Activated T-helper 2 cell treated with anti-CD3 and anti-CD28 coated beads, Interferon-gamma antibody, Interleukin-2, Interleukin-4, amounts not matched to agents 10 μg/mL and 5 μg/mL and 100 μg/mL, durations not matched to agents 14 hours and 24 hours and 36 hours (primary cell): ENCODE results near the gene VAMP1. TPM values are rescaled to one million over a fixed set of nuclear protein-coding genes. Genes with fewer than 3 reads are reported as not detected.

Experiments
- DNase-seq: peaks from one replicate; pipeline ENCODE4 v3.0.0; 2021; ENCODE audit warnings: low spot score
- H3K27ac Mint-ChIP-seq: one replicate; pipeline ENCODE4 v1.8.0; 2021; ENCODE audit warnings: mixed read lengths
- H3K27me3 Mint-ChIP-seq: one replicate; pipeline ENCODE4 v1.8.0; 2021; ENCODE audit warnings: low read depth, mixed read lengths
- H3K36me3 Mint-ChIP-seq: one replicate; pipeline ENCODE4 v1.8.0; 2021; ENCODE audit warnings: low read depth, mixed read lengths
- H3K4me1 Mint-ChIP-seq: one replicate; pipeline ENCODE4 v1.8.0; 2021; ENCODE audit warnings: low read depth, mixed read lengths
- H3K4me3 Mint-ChIP-seq: one replicate; pipeline ENCODE4 v1.8.0; 2021; ENCODE audit warnings: low read depth, mild to moderate bottlenecking, moderate library complexity, mixed read lengths
- H3K9me3 Mint-ChIP-seq: one replicate; pipeline ENCODE4 v1.8.0; 2021; ENCODE audit warnings: mixed read lengths
- intact Hi-C: fragments of 100-400 bp; cut with micrococcal nuclease; formaldehyde crosslinking; loops from one replicate; pipeline ENCODE4 v1.15.1; 2023
- total RNA-seq: library from RNA; stranded (reverse); gene quantifications from 2 replicates; pipeline ENCODE4 v1.2.3, GENCODE V29; 2022

Gene VAMP1
- total RNA-seq, 1 donor from 2014 or later: 38.7 TPM

DNA sequence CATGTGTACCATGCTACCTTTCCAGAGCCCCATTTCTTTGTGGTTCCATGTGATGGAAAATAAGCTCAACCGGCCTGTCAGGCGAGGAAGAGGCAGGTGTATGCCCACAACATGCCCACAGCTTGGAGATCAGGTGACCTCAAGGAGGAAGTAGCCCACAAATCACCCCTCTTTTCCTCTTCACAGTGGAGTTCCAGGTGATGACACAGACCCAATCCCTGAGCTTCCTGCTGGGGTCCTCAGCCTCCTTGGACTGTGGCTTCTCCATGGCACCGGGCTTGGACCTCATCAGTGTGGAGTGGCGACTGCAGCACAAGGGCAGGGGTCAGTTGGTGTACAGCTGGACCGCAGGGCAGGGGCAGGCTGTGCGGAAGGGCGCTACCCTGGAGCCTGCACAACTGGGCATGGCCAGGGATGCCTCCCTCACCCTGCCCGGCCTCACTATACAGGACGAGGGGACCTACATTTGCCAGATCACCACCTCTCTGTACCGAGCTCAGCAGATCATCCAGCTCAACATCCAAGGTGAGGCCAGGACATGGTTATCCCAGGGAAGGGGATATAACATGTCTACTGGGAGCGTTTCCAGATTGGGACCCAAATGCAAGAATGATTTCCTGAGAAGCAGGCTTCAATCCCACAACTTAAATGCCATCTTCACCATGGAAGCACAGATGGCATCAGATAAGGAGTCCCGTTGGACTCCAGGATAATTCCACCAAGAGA lies 13.1 kb downstream of the VAMP1 start:
- peak overlapping the region; percentile 35 for H3K27ac Mint-ChIP-seq
- H3K36me3 Mint-ChIP-seq: peaks cover 92% of the 10 kb centered on the region
- intact Hi-C loops: no loop called here
- H3K9me3 Mint-ChIP-seq: no peaks in the 10 kb centered on the region
- no peaks in the 10 kb centered on the region for H3K27me3 Mint-ChIP-seq
- H3K4me1 Mint-ChIP-seq: peaks cover 59% of the 10 kb centered on the region
- DNase-seq: no peak
- no peak overlapping the region for H3K4me3 Mint-ChIP-seq

DNA sequence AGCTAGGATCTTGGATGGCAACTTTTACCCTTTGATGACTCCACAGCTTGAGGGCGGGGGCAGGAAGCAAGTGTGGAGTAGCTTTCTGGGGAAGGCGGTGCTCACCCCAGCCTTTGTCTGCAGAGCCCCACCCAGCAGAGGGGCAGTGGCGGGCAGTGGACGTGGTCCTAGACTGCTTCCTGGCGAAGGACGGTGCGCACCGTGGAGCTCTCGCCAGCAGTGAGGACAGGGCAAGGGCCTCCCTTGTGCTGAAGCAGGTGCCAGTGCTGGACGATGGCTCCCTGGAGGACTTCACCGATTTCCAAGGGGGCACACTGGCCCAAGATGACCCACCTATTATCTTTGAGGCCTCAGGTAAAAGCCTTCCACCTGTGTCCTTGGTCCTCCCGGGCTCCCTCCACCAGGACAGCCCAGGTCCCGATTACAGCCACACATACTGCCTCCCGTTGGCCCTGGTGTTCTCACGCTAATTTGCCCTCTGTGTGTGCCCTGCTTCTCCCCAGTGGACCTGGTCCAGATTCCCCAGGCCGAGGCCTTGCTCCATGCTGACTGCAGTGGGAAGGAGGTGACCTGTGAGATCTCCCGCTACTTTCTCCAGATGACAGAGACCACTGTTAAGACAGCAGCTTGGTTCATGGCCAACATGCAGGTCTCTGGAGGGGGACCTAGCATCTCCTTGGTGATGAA lies 17.4 kb downstream of the VAMP1 start:
- intact Hi-C loops: loop anchor here (1.0 to 2.0 kb wide), 4 partner anchors 9 to 40 kb away; partner anchors contain the start of gene MRPL51
- Mint-ChIP-seq H3K27me3 (no peaks in the 10 kb centered on the region), H3K4me3 (peak overlapping the region; percentile 92), H3K9me3 (no peaks in the 10 kb centered on the region), H3K4me1 (peaks cover 48% of the 10 kb centered on the region), H3K36me3 (peaks cover 66% of the 10 kb centered on the region), H3K27ac (peak overlapping the region; percentile 92)
- no peak for DNase-seq

DNA sequence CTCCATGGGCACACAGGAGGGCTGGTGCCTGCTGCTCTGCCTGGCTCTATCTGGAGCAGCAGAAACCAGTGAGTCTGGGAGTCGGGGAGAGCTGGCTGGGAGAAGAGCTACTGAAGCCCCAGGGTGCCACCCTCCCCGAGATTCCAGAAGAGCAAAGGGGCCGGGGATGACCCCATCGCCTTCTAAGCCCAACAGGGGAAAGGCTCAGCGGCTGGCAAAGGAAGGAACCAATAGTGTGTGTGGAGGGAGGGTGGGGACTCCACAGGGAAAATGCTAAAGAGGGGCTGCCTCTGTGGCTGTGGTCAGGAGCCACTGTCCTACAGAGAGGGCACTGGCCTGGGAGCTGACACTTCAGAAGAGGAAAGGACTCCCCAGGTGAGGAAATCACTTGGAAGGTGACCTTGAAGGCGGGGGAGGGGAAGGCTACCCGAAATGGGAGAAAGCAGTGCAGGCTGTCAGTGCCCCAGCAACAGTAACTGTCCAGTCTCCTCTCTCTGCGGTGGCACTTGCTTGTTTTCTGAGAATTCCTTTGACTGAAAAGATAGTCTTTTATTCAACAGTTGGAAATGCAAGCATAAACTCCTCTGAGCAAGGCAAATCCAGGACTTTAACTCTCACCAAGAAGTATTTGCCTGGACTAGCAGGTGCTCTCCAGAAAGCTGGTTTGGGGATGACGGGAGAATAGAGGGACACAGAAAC lies 18.1 kb downstream of the VAMP1 start:
- Mint-ChIP-seq H3K4me1 (peaks cover 53% of the 10 kb centered on the region), H3K9me3 (no peaks in the 10 kb centered on the region), H3K27ac (peak overlapping the region; percentile 92), H3K27me3 (no peaks in the 10 kb centered on the region), H3K4me3 (peak overlapping the region; percentile 92), H3K36me3 (peaks cover 68% of the 10 kb centered on the region)
- intact Hi-C loops: loop anchor here (1.0 to 2.0 kb wide), 4 partner anchors 10 to 41 kb away; partner anchors contain the start of gene MRPL51
- DNase-seq: no peak

DNA sequence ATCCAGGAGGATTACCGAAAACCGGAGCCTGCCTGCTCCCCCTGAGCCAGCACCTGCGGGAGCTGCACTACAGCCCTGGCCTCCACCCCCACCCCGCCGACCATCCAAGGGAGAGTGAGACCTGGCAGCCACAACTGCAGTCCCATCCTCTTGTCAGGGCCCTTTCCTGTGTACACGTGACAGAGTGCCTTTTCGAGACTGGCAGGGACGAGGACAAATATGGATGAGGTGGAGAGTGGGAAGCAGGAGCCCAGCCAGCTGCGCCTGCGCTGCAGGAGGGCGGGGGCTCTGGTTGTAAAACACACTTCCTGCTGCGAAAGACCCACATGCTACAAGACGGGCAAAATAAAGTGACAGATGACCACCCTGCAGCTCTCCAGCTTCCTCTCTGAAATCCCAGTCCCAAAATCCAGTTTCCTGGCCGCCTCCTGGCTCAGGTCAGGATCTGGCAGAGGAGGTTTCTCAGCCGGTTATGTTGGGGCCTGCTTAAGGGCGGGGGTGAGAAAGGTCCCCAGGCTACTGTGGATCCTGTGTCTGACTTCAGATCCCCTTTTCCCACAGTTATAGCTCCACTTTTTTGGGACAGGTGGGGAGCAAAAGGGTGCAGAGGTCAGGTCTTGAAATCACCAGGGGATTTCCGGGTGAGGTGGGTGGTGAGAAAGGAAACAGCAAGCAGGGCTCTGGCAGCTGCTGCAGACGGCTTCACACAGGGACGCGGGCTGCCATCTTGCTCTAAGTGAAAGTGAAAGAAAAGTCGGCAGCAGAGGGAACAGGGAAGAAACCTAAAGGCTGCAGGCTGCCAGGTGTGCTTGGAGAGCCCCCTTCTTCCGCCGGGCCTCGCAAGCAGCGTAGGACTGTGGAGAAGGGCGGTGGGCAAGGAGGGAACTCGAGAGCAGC lies 18.9 kb downstream of the VAMP1 start, which contains the start of gene TAPBPL:
TAPBPL (plus strand) TSS at position 695 of the 897 bp plus-strand sequence. CDS start 207 bp downstream, outside the sequence.
- H3K27me3 Mint-ChIP-seq: no peaks in the 10 kb centered on the region
- DNase-seq: peak; percentile 78
- H3K36me3 Mint-ChIP-seq: peaks cover 67% of the 10 kb centered on the region
- H3K4me3 Mint-ChIP-seq: peak within 1 kb of the TSS; percentile 92
- no peaks in the 10 kb centered on the region for H3K9me3 Mint-ChIP-seq
- intact Hi-C loops: loop anchor here (1.0 to 2.0 kb wide), 5 partner anchors 8 to 42 kb away; partner anchors contain the start of gene MRPL51
- peak within 1 kb of the TSS; percentile 92 for H3K27ac Mint-ChIP-seq
- peaks cover 54% of the 10 kb centered on the region for H3K4me1 Mint-ChIP-seq

DNA sequence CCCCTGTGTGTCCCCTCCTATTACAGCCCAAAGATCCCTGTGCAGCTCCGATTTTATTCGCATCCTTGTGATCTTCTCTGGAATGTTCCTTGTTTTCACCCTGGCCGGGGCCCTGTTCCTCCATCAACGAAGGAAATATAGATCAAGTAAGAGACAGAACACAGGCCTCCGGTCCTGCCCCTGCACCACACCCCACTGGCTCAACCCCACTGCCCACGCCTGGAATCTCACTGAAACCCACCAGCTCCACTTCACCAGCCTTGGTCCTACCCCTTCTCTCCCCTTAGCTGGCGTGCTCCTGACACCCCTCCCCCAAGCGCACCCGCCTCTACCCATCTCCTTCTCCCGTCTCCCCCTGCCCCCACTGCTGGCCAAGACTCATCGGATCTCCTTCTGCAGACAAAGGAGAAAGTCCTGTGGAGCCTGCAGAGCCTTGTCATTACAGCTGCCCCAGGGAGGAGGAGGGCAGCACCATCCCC lies 19.6 kb downstream of the VAMP1 start:
- Mint-ChIP-seq H3K27ac (peak overlapping the region; percentile 92), H3K4me1 (peaks cover 58% of the 10 kb centered on the region), H3K4me3 (peak overlapping the region; percentile 92), H3K27me3 (no peaks in the 10 kb centered on the region), H3K9me3 (no peaks in the 10 kb centered on the region), H3K36me3 (peaks cover 65% of the 10 kb centered on the region)
- intact Hi-C loops: loop anchor here (1.0 kb wide), 1 partner anchor 8 kb away; no protein-coding TSS in a partner anchor
- DNase-seq: no peak

DNA sequence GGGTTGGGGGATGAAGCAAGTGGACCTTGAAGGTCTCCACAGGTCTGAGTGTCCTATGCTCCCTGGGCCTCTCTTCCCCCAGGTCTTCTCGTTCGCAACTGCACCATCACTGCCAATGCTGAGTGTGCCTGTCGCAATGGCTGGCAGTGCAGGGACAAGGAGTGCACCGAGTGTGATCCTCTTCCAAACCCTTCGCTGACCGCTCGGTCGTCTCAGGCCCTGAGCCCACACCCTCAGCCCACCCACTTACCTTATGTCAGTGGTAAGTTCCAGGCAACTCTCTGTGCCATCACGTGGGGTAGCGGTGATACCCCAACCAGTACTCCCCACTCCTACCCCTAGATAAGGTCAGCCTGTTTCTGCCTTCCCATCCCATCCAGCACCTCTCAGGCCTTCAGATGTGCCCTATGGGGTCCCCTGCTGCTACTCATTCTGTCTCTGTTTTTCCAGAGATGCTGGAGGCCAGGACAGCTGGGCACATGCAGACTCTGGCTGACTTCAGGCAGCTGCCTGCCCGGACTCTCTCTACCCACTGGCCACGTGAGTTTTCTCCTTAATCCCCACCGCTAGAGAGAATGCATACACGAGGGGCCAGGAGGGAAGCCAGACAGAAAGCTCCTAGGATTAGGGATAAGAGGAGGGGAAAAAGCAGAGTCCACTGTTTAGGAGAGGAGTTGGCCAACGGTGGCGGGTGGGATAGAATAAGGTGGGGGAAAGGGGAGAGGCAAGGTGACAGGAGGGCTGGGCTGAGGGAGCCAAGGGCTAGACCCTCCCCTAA lies 20.2 kb downstream of the VAMP1 start:
- DNase-seq: no peak
- intact Hi-C loops: no loop called here
- H3K36me3 Mint-ChIP-seq: peaks cover 65% of the 10 kb centered on the region

DNA sequence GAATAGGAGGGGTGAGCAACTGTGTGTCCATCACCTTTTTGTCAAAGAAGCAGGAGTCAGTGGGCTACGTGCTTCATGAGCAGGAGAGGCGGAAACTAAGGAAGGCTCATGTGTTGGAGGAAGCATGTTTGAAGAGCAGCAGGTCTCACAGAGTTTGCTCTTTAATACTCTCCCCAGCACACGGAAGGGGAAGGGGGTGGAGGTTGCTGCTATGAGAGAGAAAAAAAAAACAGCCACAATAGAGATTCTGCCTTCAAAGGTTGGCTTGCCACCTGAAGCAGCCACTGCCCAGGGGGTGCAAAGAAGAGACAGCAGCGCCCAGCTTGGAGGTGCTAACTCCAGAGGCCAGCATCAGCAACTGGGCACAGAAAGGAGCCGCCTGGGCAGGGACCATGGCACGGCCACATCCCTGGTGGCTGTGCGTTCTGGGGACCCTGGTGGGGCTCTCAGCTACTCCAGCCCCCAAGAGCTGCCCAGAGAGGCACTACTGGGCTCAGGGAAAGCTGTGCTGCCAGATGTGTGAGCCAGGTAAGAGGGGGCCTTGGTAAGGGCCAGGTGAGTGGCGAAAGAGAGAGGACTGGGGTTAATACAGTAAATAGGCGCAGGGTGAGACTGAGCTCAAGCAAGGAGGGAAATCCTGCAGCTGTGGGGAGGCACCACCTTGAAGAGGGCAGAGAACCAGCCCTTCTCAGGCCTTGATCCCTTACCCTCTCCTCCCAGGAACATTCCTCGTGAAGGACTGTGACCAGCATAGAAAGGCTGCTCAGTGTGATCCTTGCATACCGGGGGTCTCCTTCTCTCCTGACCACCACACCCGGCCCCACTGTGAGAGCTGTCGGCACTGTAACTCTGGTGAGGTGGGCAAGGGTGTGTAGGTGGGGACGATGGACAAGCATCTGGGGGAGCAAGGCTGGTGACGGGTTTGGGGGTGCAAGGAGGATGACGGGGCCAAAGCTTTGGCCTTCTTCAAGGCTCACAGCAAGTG lies 25.5 kb downstream of the VAMP1 start, which contains the start of gene CD27:
CD27 (plus strand) TSS at position 252 of the 985 bp plus-strand sequence; CDS start at position 393, 141 bp downstream.
- Mint-ChIP-seq H3K27ac (peak within 1 kb of the TSS; percentile 91), H3K9me3 (no peaks in the 10 kb centered on the region), H3K4me1 (peaks cover 56% of the 10 kb centered on the region), H3K4me3 (peak within 1 kb of the TSS; percentile 87), H3K27me3 (no peaks in the 10 kb centered on the region), H3K36me3 (peaks cover 27% of the 10 kb centered on the region)
- intact Hi-C loops: loop anchor here (2.0 kb wide), 1 partner anchor 18 kb away; no protein-coding TSS in a partner anchor
- DNase-seq: no peak

More for the DNA sequence above, 20.2 kb downstream of the VAMP1 start:
- no peaks in the 10 kb centered on the region for H3K27me3 Mint-ChIP-seq
- no peaks in the 10 kb centered on the region for H3K9me3 Mint-ChIP-seq
- H3K4me1 Mint-ChIP-seq: peaks cover 60% of the 10 kb centered on the region
- H3K27ac Mint-ChIP-seq: peak overlapping the region; percentile 92
- peak overlapping the region; percentile 92 for H3K4me3 Mint-ChIP-seq

DNA sequence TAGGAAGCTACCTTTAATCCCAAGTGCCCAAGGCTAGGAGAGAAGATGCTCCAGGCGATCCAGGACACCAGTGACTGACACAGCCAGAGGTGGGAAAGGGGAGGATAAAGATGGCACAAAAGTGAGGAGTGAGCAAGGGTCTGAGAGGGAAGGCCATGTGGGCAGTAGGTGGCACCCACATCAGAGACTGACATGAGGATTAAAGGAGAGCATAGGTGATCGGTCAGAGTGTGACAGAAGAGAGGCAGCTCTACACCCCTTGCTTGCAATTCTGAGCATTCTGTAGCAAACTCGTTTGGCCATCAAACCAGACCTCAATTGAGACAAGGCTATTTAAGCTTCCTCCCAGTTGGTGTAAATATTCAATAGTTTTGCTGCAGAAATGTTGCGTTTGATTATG lies 26.4 kb downstream of the VAMP1 start:
- no peak for DNase-seq

DNA sequence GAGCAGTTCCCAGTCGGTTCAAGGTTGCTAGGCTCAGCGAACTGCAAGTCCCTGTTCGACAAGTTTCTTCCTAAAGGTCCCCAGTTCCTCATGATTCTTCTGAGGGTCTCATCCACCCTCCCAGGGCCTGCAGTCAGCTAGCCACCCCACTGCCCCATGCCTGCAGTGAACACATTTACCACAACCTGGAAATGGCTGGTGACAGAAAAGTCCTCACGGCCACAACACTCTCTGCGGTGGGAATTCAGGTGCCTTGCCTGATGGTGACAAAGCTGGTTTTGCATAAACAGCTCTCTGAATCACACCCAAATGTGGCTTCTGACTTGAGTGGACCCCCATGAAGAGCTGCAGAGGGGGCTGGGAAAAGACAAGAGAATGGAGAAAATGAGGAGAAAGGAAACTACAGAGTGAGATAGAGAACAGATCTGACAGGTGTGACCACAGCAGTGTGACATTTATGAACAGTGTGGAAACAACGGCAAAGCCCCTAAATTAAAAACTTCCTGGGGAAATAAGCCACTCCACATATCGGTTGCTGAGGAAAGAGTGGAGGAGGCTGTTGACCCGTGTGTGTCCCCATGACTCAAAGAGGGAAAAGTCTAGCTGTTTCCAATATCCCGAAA lies 27.0 kb downstream of the VAMP1 start:
- H3K27me3 Mint-ChIP-seq: no peaks in the 10 kb centered on the region
- peaks cover 27% of the 10 kb centered on the region for H3K36me3 Mint-ChIP-seq
- intact Hi-C loops: loop anchor here (1.0 kb wide), 2 partner anchors 8 to 16 kb away; no protein-coding TSS in a partner anchor
- H3K4me3 Mint-ChIP-seq: peak overlapping the region; percentile 65
- DNase-seq: no peak
- peaks cover 59% of the 10 kb centered on the region for H3K4me1 Mint-ChIP-seq
- no peaks in the 10 kb centered on the region for H3K9me3 Mint-ChIP-seq
- H3K27ac Mint-ChIP-seq: peak overlapping the region; percentile 91

More for the DNA sequence above, 26.4 kb downstream of the VAMP1 start:
- H3K4me3 Mint-ChIP-seq: peak overlapping the region; percentile 65
- H3K9me3 Mint-ChIP-seq: no peaks in the 10 kb centered on the region
- peak overlapping the region; percentile 91 for H3K27ac Mint-ChIP-seq
- H3K27me3 Mint-ChIP-seq: no peaks in the 10 kb centered on the region
- H3K36me3 Mint-ChIP-seq: peaks cover 27% of the 10 kb centered on the region
- intact Hi-C loops: loop anchor here (2.0 kb wide), 1 partner anchor 19 kb away; no protein-coding TSS in a partner anchor
- H3K4me1 Mint-ChIP-seq: peaks cover 56% of the 10 kb centered on the region

DNA sequence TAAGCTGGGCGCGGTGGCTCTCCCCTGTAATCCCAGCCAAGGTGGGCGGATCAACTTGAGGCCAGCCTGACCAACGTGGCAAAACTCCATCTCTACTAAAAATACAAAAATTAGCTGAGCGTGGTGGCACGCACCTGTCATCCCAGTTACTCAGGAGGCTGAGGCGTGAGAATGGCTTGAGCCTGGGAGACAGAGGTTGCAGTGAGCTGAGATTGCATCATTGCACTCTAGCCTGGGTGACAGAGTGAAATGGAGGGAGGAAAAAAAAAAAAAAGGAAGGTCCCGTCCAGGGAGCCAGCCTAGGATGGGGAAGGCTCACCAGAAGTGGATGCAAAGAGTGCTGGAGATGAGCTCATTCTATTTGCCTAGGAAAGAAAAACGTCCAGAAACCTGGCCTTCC lies 27.6 kb downstream of the VAMP1 start:
- no peak overlapping the region for H3K4me3 Mint-ChIP-seq
- peaks cover 56% of the 10 kb centered on the region for H3K4me1 Mint-ChIP-seq
- H3K9me3 Mint-ChIP-seq: no peaks in the 10 kb centered on the region
- intact Hi-C loops: loop anchor here (1.0 kb wide), 2 partner anchors 8 to 16 kb away; no protein-coding TSS in a partner anchor
- no peak for DNase-seq
- peak overlapping the region; percentile 91 for H3K27ac Mint-ChIP-seq
- peaks cover 22% of the 10 kb centered on the region for H3K36me3 Mint-ChIP-seq
- no peaks in the 10 kb centered on the region for H3K27me3 Mint-ChIP-seq
